Measurements from ENCODE around the gene FLNA.

DNA sequence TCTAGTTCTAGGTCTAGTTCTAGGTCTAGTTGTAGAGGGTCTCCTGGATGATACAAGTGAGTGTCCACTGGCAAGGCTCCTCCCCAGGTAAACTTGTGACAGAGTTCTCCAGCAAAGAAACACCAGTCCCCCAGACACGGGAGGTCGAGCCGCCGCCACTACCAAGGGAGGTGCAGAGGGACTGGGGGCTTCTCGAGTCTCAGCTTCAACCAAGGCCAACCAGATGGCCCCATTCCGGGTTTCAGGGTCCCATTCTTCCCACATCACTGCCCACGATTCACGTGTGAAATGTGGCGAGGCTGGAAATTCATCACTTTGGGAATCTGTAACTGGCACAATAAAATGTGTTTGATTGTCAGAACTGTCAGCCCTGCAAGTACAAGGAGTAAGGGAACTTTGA lies 41.3 kb downstream of the FLNA start:
- TF ChIP-seq, protein P1, sequence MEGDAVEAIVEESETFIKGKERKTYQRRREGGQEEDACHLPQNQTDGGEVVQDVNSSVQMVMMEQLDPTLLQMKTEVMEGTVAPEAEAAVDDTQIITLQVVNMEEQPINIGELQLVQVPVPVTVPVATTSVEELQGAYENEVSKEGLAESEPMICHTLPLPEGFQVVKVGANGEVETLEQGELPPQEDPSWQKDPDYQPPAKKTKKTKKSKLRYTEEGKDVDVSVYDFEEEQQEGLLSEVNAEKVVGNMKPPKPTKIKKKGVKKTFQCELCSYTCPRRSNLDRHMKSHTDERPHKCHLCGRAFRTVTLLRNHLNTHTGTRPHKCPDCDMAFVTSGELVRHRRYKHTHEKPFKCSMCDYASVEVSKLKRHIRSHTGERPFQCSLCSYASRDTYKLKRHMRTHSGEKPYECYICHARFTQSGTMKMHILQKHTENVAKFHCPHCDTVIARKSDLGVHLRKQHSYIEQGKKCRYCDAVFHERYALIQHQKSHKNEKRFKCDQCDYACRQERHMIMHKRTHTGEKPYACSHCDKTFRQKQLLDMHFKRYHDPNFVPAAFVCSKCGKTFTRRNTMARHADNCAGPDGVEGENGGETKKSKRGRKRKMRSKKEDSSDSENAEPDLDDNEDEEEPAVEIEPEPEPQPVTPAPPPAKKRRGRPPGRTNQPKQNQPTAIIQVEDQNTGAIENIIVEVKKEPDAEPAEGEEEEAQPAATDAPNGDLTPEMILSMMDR (IDR thresholded peaks at IDR 0.05; ENCODE audit: insufficient read depth, low read length), result no peak
- no peak for TF ChIP-seq REST (IDR thresholded peaks at IDR 0.05; ENCODE audit: insufficient replicate concordance, low read depth)

Measured in HL-60 (cell line).